ENCODE data around the gene SFI1.
A peak's percentile ranks its signal among the peaks of the same experiment; 100 is the strongest.

Gene SFI1

GRCh38 chr22:31488346-31488883 is 7.9 kb upstream of the SFI1 start:
- Histone ChIP-seq H3K9me3 (no peaks in the 10 kb centered on the region), H3K4me3 (ENCODE audit: low read depth in 1 of 2, low read length in 1 of 2) (peak overlapping the region; percentile 77 to 91), H3K27ac (peak overlapping the region; percentile 97), H3K4me1 (ENCODE audit: control insufficient read depth in 1 of 2, insufficient read depth in 1 of 2, low read depth in 1 of 2, low read length in 1 of 2) (peaks cover 31 to 40% of the 10 kb centered on the region in 2 experiments), H3K36me3 (peaks cover 28% of the 10 kb centered on the region), H3K27me3 (no peaks in the 10 kb centered on the region)
- TF ChIP-seq CTCF (IDR thresholded peaks at IDR 0.05), result no peak

GRCh38 chr22:31488988-31489617 is 7.2 kb upstream of the SFI1 start:
- peaks cover 21% of the 10 kb centered on the region for H3K36me3 ChIP-seq
- H3K27me3 ChIP-seq, result no peaks in the 10 kb centered on the region
- peaks cover 31 to 40% of the 10 kb centered on the region in 2 experiments for H3K4me1 ChIP-seq (ENCODE audit: control insufficient read depth in 1 of 2, insufficient read depth in 1 of 2, low read depth in 1 of 2, low read length in 1 of 2)
- TF ChIP-seq CTCF (IDR thresholded peaks at IDR 0.05), result no peak
- peak overlapping the region; percentile 97 for H3K27ac ChIP-seq
- H3K4me3 ChIP-seq (ENCODE audit: low read depth in 1 of 2, low read length in 1 of 2), result peak overlapping the region; percentile 77 to 91
- no peaks in the 10 kb centered on the region for H3K9me3 ChIP-seq

GRCh38 chr22:31489632-31490495 is 6.5 kb upstream of the SFI1 start, which contains the start of gene EIF4ENIF1:
EIF4ENIF1 (minus strand) TSS chr22:31489842; CDS start chr22:31488718, 1,124 bp downstream.
- H3K36me3 ChIP-seq, result peaks cover 16% of the 10 kb centered on the region
- H3K27ac ChIP-seq, result peak within 1 kb of the TSS; percentile 97
- H3K4me3 ChIP-seq (ENCODE audit: low read depth in 1 of 2, low read length in 1 of 2), result peak within 1 kb of the TSS; percentile 77 to 91
- H3K9me3 ChIP-seq, result no peaks in the 10 kb centered on the region
- TF ChIP-seq CTCF (IDR thresholded peaks at IDR 0.05), result peak; percentile 44
- H3K4me1 ChIP-seq (ENCODE audit: control insufficient read depth in 1 of 2, insufficient read depth in 1 of 2, low read depth in 1 of 2, low read length in 1 of 2), result peaks cover 31 to 40% of the 10 kb centered on the region in 2 experiments
- no peaks in the 10 kb centered on the region for H3K27me3 ChIP-seq

DNA sequence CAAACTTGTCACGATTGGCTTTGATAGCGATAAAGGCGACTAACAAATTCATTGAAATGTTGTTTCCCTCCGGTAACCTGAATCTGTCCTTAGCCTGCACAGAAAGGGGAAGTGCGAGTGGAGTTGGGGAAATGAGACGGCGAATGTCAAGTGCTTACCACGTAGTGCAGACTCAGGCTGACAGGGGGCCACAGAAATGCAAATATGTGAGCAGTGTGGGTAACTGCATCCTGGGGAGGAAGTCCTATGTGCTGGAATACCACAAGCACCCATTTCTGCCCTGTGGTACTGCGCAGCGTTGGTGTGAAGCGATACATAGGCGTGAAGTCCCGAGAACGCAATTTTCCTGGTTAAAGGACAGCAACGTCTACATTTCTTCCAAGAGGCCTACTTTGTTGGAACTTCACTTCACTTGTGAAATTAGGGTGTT is 5.8 kb upstream of the SFI1 start:
- peak overlapping the region; percentile 77 to 91 for H3K4me3 ChIP-seq (ENCODE audit: low read depth in 1 of 2, low read length in 1 of 2)
- peaks cover 10% of the 10 kb centered on the region for H3K36me3 ChIP-seq
- peak; percentile 62 for TF ChIP-seq CTCF (IDR thresholded peaks at IDR 0.05)
- peak overlapping the region; percentile 97 for H3K27ac ChIP-seq
- H3K9me3 ChIP-seq, result no peaks in the 10 kb centered on the region
- H3K4me1 ChIP-seq (ENCODE audit: control insufficient read depth in 1 of 2, insufficient read depth in 1 of 2, low read depth in 1 of 2, low read length in 1 of 2), result peaks cover 36 to 42% of the 10 kb centered on the region in 2 experiments
- no peaks in the 10 kb centered on the region for H3K27me3 ChIP-seq

- H3K27ac ChIP-seq, result peak overlapping the region; percentile 97
- no peaks in the 10 kb centered on the region for H3K9me3 ChIP-seq
- H3K4me3 ChIP-seq (ENCODE audit: low read depth in 1 of 2, low read length in 1 of 2), result no peak overlapping the region
- no peaks in the 10 kb centered on the region for H3K27me3 ChIP-seq
- H3K36me3 ChIP-seq, result peaks cover 8% of the 10 kb centered on the region
- no peak for TF ChIP-seq CTCF (IDR thresholded peaks at IDR 0.05)
- H3K4me1 ChIP-seq (ENCODE audit: control insufficient read depth in 1 of 2, insufficient read depth in 1 of 2, low read depth in 1 of 2, low read length in 1 of 2), result peaks cover 39 to 46% of the 10 kb centered on the region in 2 experiments
Observed at GRCh38 chr22:31491218-31491962, 4.9 kb upstream of the SFI1 start.
